Ascending aorta (tissue), 2 donors: ENCODE data around the gene CCDC28A. TPM values are rescaled to one million over a fixed set of nuclear protein-coding genes. Genes with fewer than 3 reads are reported as not detected.

Source experiments
- DNase-seq, 2 donors: peaks; one replicate each; pipeline ENCODE4 v3.0.0-alpha.2; 2019; ENCODE audit warnings: low spot score in 2 of 2
- H3K27ac ChIP-seq, 2 donors: fragments of 200-600 bp; sonication (generic); one replicate each; pipeline ENCODE4 v1.5.1; 2016 to 2017; ENCODE audit warnings: mild to moderate bottlenecking in 1 of 2
- H3K27me3 ChIP-seq: fragments of 200-600 bp; sonication (generic); one replicate; pipeline ENCODE4 v1.5.1; 2017
- H3K36me3 ChIP-seq, 2 donors: fragments of 200-600 bp; sonication (generic); one replicate each; pipeline ENCODE4 v1.5.1; 2016
- H3K4me1 ChIP-seq, 2 donors: fragments of 200-600 bp; sonication (generic); one replicate each; pipeline ENCODE4 v1.5.1; 2016 to 2017; ENCODE audit warnings: mild to moderate bottlenecking in 1 of 2
- H3K4me3 ChIP-seq, 2 donors: fragments of 200-600 bp; sonication (generic); one replicate each; pipeline ENCODE4 v1.5.1; 2016 to 2017; ENCODE audit warnings: mild to moderate bottlenecking in 1 of 2
- H3K9me3 ChIP-seq, 2 donors: fragments of 200-600 bp; sonication (generic); one replicate each; pipeline ENCODE4 v1.5.1; 2016
- CTCF ChIP-seq, 3 experiments: fragments of 200-600 bp in 2 of 3; fragments of 450-650 bp in 1 of 3; sonication (generic) in 2 of 3; IDR thresholded peaks; one replicate each; pipeline ENCODE4 v1.5.1; 2016 to 2019; ENCODE audit warnings: antibody characterized with exemption in 3 of 3, mild to moderate bottlenecking in 1 of 3, moderate library complexity in 1 of 3
- intact Hi-C: fragments of 100-400 bp; cut with DNase I; formaldehyde crosslinking; loops from one replicate; pipeline ENCODE4 v1.15.1; 2023
- total RNA-seq: library from RNA; depleted of rRNA; stranded (reverse); fragments of >200 nt; gene quantifications from one replicate; pipeline ENCODE4 v1.1.0, GENCODE V29; 2016

Gene CCDC28A
- total RNA-seq, 1 donor from 2014 or later = 0.32 TPM

- Histone ChIP-seq H3K27me3 (no peaks in the 10 kb centered on the region), H3K27ac (no peak overlapping the region), H3K9me3 (no peaks in the 10 kb centered on the region), H3K4me1 (no peaks in the 10 kb centered on the region), H3K36me3 (no peaks in the 10 kb centered on the region), H3K4me3 (no peak overlapping the region)
- intact Hi-C loops = no loop called here
- no peak for DNase-seq
- no peak for TF ChIP-seq CTCF (IDR thresholded peaks at IDR 0.05)
Observed at GRCh38 chr6:138837246-138837645, 63.7 kb downstream of the CCDC28A start.

Other genes starting within 250 kb of the CCDC28A start
- not detected for gene ECT2L, start 22.3 kb downstream of the CCDC28A start, total RNA-seq
- 30.4 TPM for gene REPS1, start 214.5 kb downstream of the CCDC28A start, total RNA-seq